PC-9 (cell line): ENCODE results near the gene CRYZL1. TPM values are rescaled to one million over a fixed set of nuclear protein-coding genes. Genes with fewer than 3 reads are reported as not detected.

ENCODE experiments used
- BruUV-seq: library from RNA; stranded (reverse); fragments of 400-500 nt; replicated peaks from 2 replicates; lab custom pipeline; 2021; lab: Mats Ljungman, UMichigan
- CTCF ChIA-PET: fragments of 300-600 bp; sonication (Branson Sonifier 250); formaldehyde crosslinking; loops from one replicate; lab custom pipeline; 2022; ENCODE audit warnings: antibody characterized with exemption; lab: Charles Lee
- POLR2A ChIA-PET: fragments of 300-600 bp; sonication (Branson Sonifier 250); formaldehyde crosslinking; loops from one replicate; lab custom pipeline; 2022; ENCODE audit warnings: antibody characterized with exemption; ENCODE audit not compliant: unreplicated experiment; lab: Charles Lee
- DNase-seq, 2 experiments: peaks; one replicate each; pipeline versions ENCODE4 v3.0.0 to v3.0.0-alpha.2; 2015 to 2022; ENCODE audit warnings: mixed read lengths in 1 of 2
- H2AFZ ChIP-seq: fragments of 200-600 bp; sonication (generic); 2 replicates; pipeline ENCODE4 v1.8.1; 2017; ENCODE audit warnings: antibody characterized with exemption
- H3F3A ChIP-seq: fragments of 200-600 bp; sonication (generic); 2 replicates; pipeline ENCODE4 v1.8.1; 2017; ENCODE audit warnings: antibody characterized with exemption, mild to moderate bottlenecking, low read depth; ENCODE audit not compliant: insufficient read depth
- H3K27ac ChIP-seq: fragments of 200-600 bp; sonication (generic); 2 replicates; pipeline ENCODE4 v1.6.1; 2016; ENCODE audit warnings: mixed run types
- H3K27me3 ChIP-seq: fragments of 200-600 bp; sonication (generic); 2 replicates; pipeline ENCODE4 v1.6.1; 2016; ENCODE audit warnings: low read depth, mixed run types; ENCODE audit not compliant: insufficient read depth
- H3K36me3 ChIP-seq: fragments of 200-600 bp; sonication (generic); 2 replicates; pipeline ENCODE4 v1.6.1; 2016; ENCODE audit warnings: low read depth, mixed run types
- H3K4me1 ChIP-seq: fragments of 200-600 bp; sonication (generic); replicated peaks from 2 replicates; pipeline ENCODE4 v1.6.1; 2016; ENCODE audit warnings: mixed run types; ENCODE audit not compliant: insufficient read depth
- H3K4me2 ChIP-seq: fragments of 200-600 bp; sonication (generic); 2 replicates; pipeline ENCODE4 v1.6.1; 2017; ENCODE audit warnings: mixed run types
- H3K4me3 ChIP-seq: fragments of 200-600 bp; sonication (generic); 2 replicates; pipeline ENCODE4 v1.6.1; 2016; ENCODE audit warnings: mixed run types
- H3K79me2 ChIP-seq: fragments of 200-600 bp; sonication (generic); 2 replicates; pipeline ENCODE4 v1.6.1; 2017; ENCODE audit warnings: low read depth, mixed run types
- H3K9me2 ChIP-seq: fragments of 200-600 bp; sonication (generic); 2 replicates; pipeline ENCODE4 v1.8.1; 2017; ENCODE audit warnings: mild to moderate bottlenecking; ENCODE audit not compliant: insufficient read depth
- H3K9me3 ChIP-seq: fragments of 200-600 bp; sonication (generic); 2 replicates; pipeline ENCODE4 v1.8.1; 2016; ENCODE audit warnings: low read depth; ENCODE audit not compliant: insufficient read depth
- H4K20me1 ChIP-seq: fragments of 200-600 bp; sonication (generic); 2 replicates; pipeline ENCODE4 v1.8.1; 2017; ENCODE audit not compliant: insufficient read depth
- EZH2 ChIP-seq: fragments of 200-600 bp; sonication (generic); IDR thresholded peaks from 2 replicates; pipeline ENCODE4 v1.8.0; 2017; ENCODE audit warnings: antibody characterized with exemption, low read depth
- intact Hi-C: fragments of 100-400 bp; cut with micrococcal nuclease; formaldehyde crosslinking; loops from one replicate; pipeline ENCODE4 v1.10.0; 2022; ENCODE audit not compliant: unreplicated experiment
- total RNA-seq: library from RNA; stranded (reverse); gene quantifications from 2 replicates; pipeline ENCODE4 v1.2.3, GENCODE V29; 2021
- TF ChIP-seq, protein P1 (sequence below): fragments of 200-600 bp; sonication (generic); conservative IDR thresholded peaks from 2 replicates; pipeline ENCODE4 v1.6.1; 2017; ENCODE audit warnings: mixed run types, antibody characterized with exemption, mild to moderate bottlenecking, moderate library complexity

The CRYZL1 gene
- total RNA-seq, 1 experiment from 2014 or later, result 22.4 TPM

- no peak for DNase-seq
- no peak for TF ChIP-seq EZH2
- TF ChIP-seq, protein P1, sequence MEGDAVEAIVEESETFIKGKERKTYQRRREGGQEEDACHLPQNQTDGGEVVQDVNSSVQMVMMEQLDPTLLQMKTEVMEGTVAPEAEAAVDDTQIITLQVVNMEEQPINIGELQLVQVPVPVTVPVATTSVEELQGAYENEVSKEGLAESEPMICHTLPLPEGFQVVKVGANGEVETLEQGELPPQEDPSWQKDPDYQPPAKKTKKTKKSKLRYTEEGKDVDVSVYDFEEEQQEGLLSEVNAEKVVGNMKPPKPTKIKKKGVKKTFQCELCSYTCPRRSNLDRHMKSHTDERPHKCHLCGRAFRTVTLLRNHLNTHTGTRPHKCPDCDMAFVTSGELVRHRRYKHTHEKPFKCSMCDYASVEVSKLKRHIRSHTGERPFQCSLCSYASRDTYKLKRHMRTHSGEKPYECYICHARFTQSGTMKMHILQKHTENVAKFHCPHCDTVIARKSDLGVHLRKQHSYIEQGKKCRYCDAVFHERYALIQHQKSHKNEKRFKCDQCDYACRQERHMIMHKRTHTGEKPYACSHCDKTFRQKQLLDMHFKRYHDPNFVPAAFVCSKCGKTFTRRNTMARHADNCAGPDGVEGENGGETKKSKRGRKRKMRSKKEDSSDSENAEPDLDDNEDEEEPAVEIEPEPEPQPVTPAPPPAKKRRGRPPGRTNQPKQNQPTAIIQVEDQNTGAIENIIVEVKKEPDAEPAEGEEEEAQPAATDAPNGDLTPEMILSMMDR, result no peak
- Histone ChIP-seq H3K9me3 (no peaks in the 10 kb centered on the region), H3K79me2 (no peaks in the 10 kb centered on the region), H2AFZ (no peak overlapping the region), H4K20me1 (peaks cover 11% of the 10 kb centered on the region), H3K27me3 (no peaks in the 10 kb centered on the region), H3K4me2 (no peak overlapping the region), H3K27ac (no peak overlapping the region), H3K36me3 (peaks cover 16% of the 10 kb centered on the region), H3F3A (peaks cover 20% of the 10 kb centered on the region; the same call in 1 of the 2 replicates), H3K9me2 (no peaks in the 10 kb centered on the region), H3K4me1 (no peaks in the 10 kb centered on the region), H3K4me3 (no peak overlapping the region)
- ChIA-PET POLR2A (no interaction called here), CTCF (interaction anchor here (0.7 kb wide), 1 partner anchor 11 kb away, joined by 6 read pairs; no protein-coding TSS in a partner anchor)
- no TSS peak for BruUV-seq
- intact Hi-C loops, result no loop called here
Observed at GRCh38 chr21:33572350-33572749, 69.2 kb downstream of the CRYZL1 start.

- intact Hi-C loops, result no loop called here
- Histone ChIP-seq H3K27ac (no peak overlapping the region), H3K79me2 (no peaks in the 10 kb centered on the region), H4K20me1 (peaks cover 15% of the 10 kb centered on the region), H3F3A (peaks cover 20% of the 10 kb centered on the region; the same call in 1 of the 2 replicates), H3K4me1 (no peaks in the 10 kb centered on the region), H3K27me3 (no peaks in the 10 kb centered on the region), H3K9me2 (no peaks in the 10 kb centered on the region), H3K4me2 (no peak overlapping the region), H2AFZ (no peak overlapping the region), H3K36me3 (peaks cover 20% of the 10 kb centered on the region), H3K9me3 (no peaks in the 10 kb centered on the region), H3K4me3 (no peak overlapping the region)
- DNase-seq, result no peak
- CTCF ChIA-PET, result no interaction called here
- POLR2A ChIA-PET, result no interaction called here
- BruUV-seq, result no TSS peak
- TF ChIP-seq, protein P1, result no peak
- TF ChIP-seq EZH2, result no peak
Observed at GRCh38 chr21:33569991-33570390, 71.5 kb downstream of the CRYZL1 start.

- ChIA-PET POLR2A (interaction anchor here (0.9 kb wide), 1 partner anchor 276 kb away, joined by 4 read pairs; no protein-coding TSS in a partner anchor), CTCF (no interaction called here)
- Histone ChIP-seq H3K4me2 (no peak overlapping the region), H3K9me2 (no peaks in the 10 kb centered on the region), H3K4me3 (no peak overlapping the region), H2AFZ (no peak overlapping the region), H4K20me1 (peaks cover 15% of the 10 kb centered on the region), H3K79me2 (0 out of 2 replicates have a peak, but pooled peaks cover 2% of the 10 kb centered on the region), H3K36me3 (peaks cover 20% of the 10 kb centered on the region), H3K4me1 (no peaks in the 10 kb centered on the region), H3F3A (peaks cover 11% of the 10 kb centered on the region; the same call in 1 of the 2 replicates), H3K27me3 (no peaks in the 10 kb centered on the region), H3K27ac (no peak overlapping the region), H3K9me3 (no peaks in the 10 kb centered on the region)
- TF ChIP-seq, protein P1, result no peak
- no peak for TF ChIP-seq EZH2
- intact Hi-C loops, result no loop called here
- no TSS peak for BruUV-seq
- no peak for DNase-seq
Observed at GRCh38 chr21:33568448-33568847, 73.1 kb downstream of the CRYZL1 start.
